ENCODE data around the gene WDHD1. TPM values are rescaled to one million over a fixed set of nuclear protein-coding genes. Genes with fewer than 3 reads are reported as not detected.

The WDHD1 gene
- total and polyA plus RNA-seq, 2 of the 8 experiments (the other 6 are each of a cell fraction or from before 2014, with no cell fraction given), result 17.8 to 87.9 TPM

DNA sequence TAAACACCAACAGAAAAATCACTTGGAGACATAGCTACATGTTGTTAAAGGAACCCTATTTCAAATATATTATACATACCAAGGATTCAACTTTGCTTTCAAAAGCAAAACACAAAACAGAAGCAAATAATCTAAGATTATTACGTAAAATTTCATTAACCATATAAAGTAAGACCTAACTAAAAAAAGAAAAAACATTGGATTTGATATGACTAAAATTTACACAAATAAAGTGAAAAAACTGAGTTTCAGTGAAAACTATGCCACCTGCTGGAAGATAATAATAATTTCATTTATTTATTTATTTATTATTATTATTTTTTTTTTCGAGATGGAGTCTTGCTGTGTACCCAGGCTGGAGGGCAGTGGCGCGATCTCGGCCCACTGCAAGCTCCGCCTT lies 45.2 kb downstream of the WDHD1 start (continued):
- TF ChIP-seq KDM4A (IDR thresholded peaks at IDR 0.05; ENCODE audit: low read depth, low read length, severe bottlenecking), result no peak

Data from H1 (cell line).